Neural cell (in vitro differentiated cells): ENCODE data around the gene MTHFD1. TPM values are rescaled to one million over a fixed set of nuclear protein-coding genes. Genes with fewer than 3 reads are reported as not detected.

ENCODE experiments used
- H2AFZ ChIP-seq: fragments of 200-600, 300-800 bp; sonication (generic), shearing (Covaris generic); 2 replicates; pipeline ENCODE4 v1.6.0; 2014; ENCODE audit warnings: low read depth, mild to moderate bottlenecking, antibody characterized with exemption, low read length, moderate library complexity
- H3F3A ChIP-seq: fragments of 200-600 bp; shearing (Covaris generic); 2 replicates; pipeline ENCODE4 v1.6.1; 2016; ENCODE audit warnings: mild to moderate bottlenecking, moderate library complexity, mixed read lengths, antibody characterized with exemption, low read length; ENCODE audit not compliant: insufficient read depth, poor library complexity, severe bottlenecking
- H3K27ac ChIP-seq: fragments of 200-600, 300-800 bp; sonication (generic), shearing (Covaris generic); 2 replicates; pipeline ENCODE4 v1.5.1; 2014; ENCODE audit warnings: mild to moderate bottlenecking, low read length, moderate library complexity
- H3K27me3 ChIP-seq: fragments of 300-800, 200-600 bp; sonication (generic), shearing (Covaris generic); 2 replicates; pipeline ENCODE4 v1.6.0; 2014; ENCODE audit warnings: mild to moderate bottlenecking, low read depth, low read length, moderate library complexity; ENCODE audit not compliant: insufficient read depth
- H3K36me3 ChIP-seq: fragments of 300-800, 200-600 bp; sonication (generic), shearing (Covaris generic); 2 replicates; pipeline ENCODE4 v1.5.1; 2014; ENCODE audit warnings: mild to moderate bottlenecking, antibody characterized with exemption, low read length, moderate library complexity; ENCODE audit not compliant: insufficient read depth
- H3K4me2 ChIP-seq: fragments of 300-800, 200-600 bp; sonication (generic), shearing (Covaris generic); 2 replicates; pipeline ENCODE4 v1.6.0; 2014; ENCODE audit warnings: mild to moderate bottlenecking, low read length
- H3K4me3 ChIP-seq: fragments of 300-800, 200-600 bp; sonication (generic), shearing (Covaris generic); 2 replicates; pipeline ENCODE4 v1.5.1; 2014; ENCODE audit warnings: mild to moderate bottlenecking, low read length, moderate library complexity
- H3K79me2 ChIP-seq: fragments of 200-600 bp; shearing (Covaris generic); replicated peaks from 2 replicates; pipeline ENCODE4 v1.6.0; 2014; ENCODE audit warnings: mild to moderate bottlenecking, low read length, moderate library complexity; ENCODE audit not compliant: insufficient read depth
- H3K9ac ChIP-seq: fragments of 300-800, 200-600 bp; sonication (generic), shearing (Covaris generic); 2 replicates; pipeline ENCODE4 v1.6.1; 2016; ENCODE audit warnings: mild to moderate bottlenecking, low read length, mixed read lengths
- H3K9me2 ChIP-seq: fragments of 200-600 bp; shearing (Covaris generic); 2 replicates; pipeline ENCODE4 v1.6.1; 2016; ENCODE audit warnings: mild to moderate bottlenecking, low read length, mixed read lengths; ENCODE audit not compliant: insufficient read depth
- H3K9me3 ChIP-seq: fragments of 200-600, 300-800 bp; sonication (generic), shearing (Covaris generic); 2 replicates; pipeline ENCODE4 v1.6.1; 2016; ENCODE audit warnings: mild to moderate bottlenecking, mixed run types, low read length, moderate library complexity, mixed read lengths
- H4K20me1 ChIP-seq: fragments of 200-600 bp; shearing (Covaris generic); 2 replicates; pipeline ENCODE4 v1.6.1; 2016; ENCODE audit warnings: mild to moderate bottlenecking, mixed run types; ENCODE audit not compliant: insufficient read depth
- EP300 ChIP-seq: fragments of 450-650 bp; conservative IDR thresholded peaks from 2 replicates; pipeline ENCODE4 v1.6.1; 2014; ENCODE audit warnings: antibody characterized with exemption, mild to moderate bottlenecking, moderate library complexity; ENCODE audit not compliant: poor library complexity, severe bottlenecking
- EZH2 ChIP-seq: fragments of 200-600, 300-800 bp; shearing (Covaris generic), sonication (generic); IDR thresholded peaks from 2 replicates; pipeline ENCODE4 v1.6.1; 2014; ENCODE audit warnings: antibody characterized with exemption, low read length, borderline replicate concordance, mild to moderate bottlenecking; ENCODE audit not compliant: insufficient read depth, poor library complexity, severe bottlenecking
- MXI1 ChIP-seq: fragments of 450-650 bp; conservative IDR thresholded peaks from 2 replicates; pipeline ENCODE4 v1.6.1; 2014; ENCODE audit warnings: antibody characterized with exemption, mild to moderate bottlenecking; ENCODE audit not compliant: poor library complexity, severe bottlenecking
- POLR2AphosphoS5 ChIP-seq: IDR thresholded peaks from 2 replicates; pipeline ENCODE4 v1.6.1; 2012
- RAD21 ChIP-seq: fragments of 450-650 bp; conservative IDR thresholded peaks from 2 replicates; pipeline ENCODE4 v1.6.1; 2014; ENCODE audit warnings: antibody characterized with exemption, mild to moderate bottlenecking, moderate library complexity
- SMC3 ChIP-seq: fragments of 450-650 bp; conservative IDR thresholded peaks from 2 replicates; pipeline ENCODE4 v1.6.1; 2014; ENCODE audit warnings: antibody characterized with exemption, mild to moderate bottlenecking, moderate library complexity; ENCODE audit not compliant: poor library complexity
- TAF1 ChIP-seq: IDR thresholded peaks from 2 replicates; pipeline ENCODE4 v1.6.1; 2012; ENCODE audit warnings: low read depth
- polyA plus RNA-seq: library from polyadenylated mRNA; depleted of rRNA; stranded (reverse); fragments of >200 nt; gene quantifications from 2 replicates; pipeline ENCODE4 v1.2.3, GENCODE V29; 2014
- TF ChIP-seq, protein P1 (sequence below): IDR thresholded peaks from 2 replicates; pipeline ENCODE4 v1.6.1; 2012; ENCODE audit warnings: borderline replicate concordance
- TF ChIP-seq, protein P2 (sequence below): fragments of 450-650 bp; IDR thresholded peaks from 2 replicates; pipeline ENCODE4 v1.5.1; 2014; ENCODE audit warnings: antibody characterized with exemption, mild to moderate bottlenecking, moderate library complexity; ENCODE audit not compliant: poor library complexity, severe bottlenecking

Gene MTHFD1
- polyA plus RNA-seq, 1 donor from 2014 or later = 5.4 TPM

DNA sequence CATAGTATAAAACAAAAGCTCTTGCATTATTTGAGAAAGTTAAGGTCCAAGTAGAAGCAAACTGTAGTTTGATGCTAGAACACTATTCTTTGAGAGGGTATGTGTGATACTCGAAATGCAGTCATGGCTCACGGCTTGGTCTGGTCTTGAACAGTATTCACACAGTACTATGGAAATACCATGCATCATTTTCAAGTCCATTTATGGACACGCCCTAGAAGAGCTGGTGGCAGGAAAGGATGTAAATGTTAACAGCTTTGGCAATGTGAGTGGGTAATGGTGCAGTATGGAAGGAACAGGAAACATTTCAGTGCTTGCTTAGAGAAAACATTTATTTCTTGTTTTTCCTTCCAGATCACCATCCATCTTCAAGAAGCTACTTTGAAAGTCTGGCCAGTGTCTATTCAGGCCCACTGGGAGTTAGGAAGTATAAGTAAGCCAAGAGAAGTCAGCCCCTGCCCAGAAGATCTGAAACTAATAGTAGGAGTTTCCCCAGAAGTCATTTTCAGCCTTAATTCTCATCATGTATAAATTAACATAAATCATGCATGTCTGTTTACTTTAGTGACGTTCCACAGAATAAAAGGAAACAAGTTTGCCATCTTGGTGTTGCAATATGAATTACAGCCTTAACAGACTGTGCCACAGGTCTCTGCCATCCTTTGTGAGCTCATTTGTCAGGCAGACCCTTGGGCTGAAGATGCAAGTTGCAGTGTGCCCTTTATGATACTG lies 71.4 kb downstream of the MTHFD1 start:
- H3F3A ChIP-seq = no peaks in the 10 kb centered on the region
- no peaks in the 10 kb centered on the region for H3K9me3 ChIP-seq
- H3K9me2 ChIP-seq = no peaks in the 10 kb centered on the region
- no peak overlapping the region for H3K9ac ChIP-seq
- no peak overlapping the region for H2AFZ ChIP-seq
- TF ChIP-seq, protein P1, sequence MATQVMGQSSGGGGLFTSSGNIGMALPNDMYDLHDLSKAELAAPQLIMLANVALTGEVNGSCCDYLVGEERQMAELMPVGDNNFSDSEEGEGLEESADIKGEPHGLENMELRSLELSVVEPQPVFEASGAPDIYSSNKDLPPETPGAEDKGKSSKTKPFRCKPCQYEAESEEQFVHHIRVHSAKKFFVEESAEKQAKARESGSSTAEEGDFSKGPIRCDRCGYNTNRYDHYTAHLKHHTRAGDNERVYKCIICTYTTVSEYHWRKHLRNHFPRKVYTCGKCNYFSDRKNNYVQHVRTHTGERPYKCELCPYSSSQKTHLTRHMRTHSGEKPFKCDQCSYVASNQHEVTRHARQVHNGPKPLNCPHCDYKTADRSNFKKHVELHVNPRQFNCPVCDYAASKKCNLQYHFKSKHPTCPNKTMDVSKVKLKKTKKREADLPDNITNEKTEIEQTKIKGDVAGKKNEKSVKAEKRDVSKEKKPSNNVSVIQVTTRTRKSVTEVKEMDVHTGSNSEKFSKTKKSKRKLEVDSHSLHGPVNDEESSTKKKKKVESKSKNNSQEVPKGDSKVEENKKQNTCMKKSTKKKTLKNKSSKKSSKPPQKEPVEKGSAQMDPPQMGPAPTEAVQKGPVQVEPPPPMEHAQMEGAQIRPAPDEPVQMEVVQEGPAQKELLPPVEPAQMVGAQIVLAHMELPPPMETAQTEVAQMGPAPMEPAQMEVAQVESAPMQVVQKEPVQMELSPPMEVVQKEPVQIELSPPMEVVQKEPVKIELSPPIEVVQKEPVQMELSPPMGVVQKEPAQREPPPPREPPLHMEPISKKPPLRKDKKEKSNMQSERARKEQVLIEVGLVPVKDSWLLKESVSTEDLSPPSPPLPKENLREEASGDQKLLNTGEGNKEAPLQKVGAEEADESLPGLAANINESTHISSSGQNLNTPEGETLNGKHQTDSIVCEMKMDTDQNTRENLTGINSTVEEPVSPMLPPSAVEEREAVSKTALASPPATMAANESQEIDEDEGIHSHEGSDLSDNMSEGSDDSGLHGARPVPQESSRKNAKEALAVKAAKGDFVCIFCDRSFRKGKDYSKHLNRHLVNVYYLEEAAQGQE = no peak
- TF ChIP-seq EP300 (no peak), RAD21 (no peak), EZH2 (no peak)
- H3K79me2 ChIP-seq = no peaks in the 10 kb centered on the region
- H3K4me2 ChIP-seq = no peak overlapping the region
- H3K4me3 ChIP-seq = no peak overlapping the region
- H3K27me3 ChIP-seq = no peaks in the 10 kb centered on the region
- no peaks in the 10 kb centered on the region for H4K20me1 ChIP-seq
- no peak overlapping the region for H3K27ac ChIP-seq
- H3K36me3 ChIP-seq = no peaks in the 10 kb centered on the region

DNA sequence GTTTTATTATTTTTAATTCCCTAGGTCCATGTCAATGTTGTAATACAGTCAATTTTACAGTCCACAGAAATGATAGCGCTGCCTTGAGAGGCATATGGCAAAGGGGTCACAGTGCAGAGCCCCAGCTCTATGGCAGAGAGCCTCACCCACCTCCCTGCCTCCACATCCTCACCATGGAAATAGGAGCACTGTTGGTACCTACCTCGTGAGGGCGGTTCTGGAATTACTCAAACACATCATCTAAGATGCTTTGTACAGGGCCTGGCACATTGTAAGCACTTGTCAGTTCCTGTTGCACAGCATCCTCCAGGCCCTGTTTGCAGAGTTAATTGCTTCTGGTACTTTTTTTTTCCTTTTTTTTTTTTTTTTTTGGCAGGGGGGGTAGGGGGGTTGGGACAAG lies 73.1 kb downstream of the MTHFD1 start:
- Histone ChIP-seq H3K9ac (no peak overlapping the region), H3K27me3 (no peaks in the 10 kb centered on the region), H4K20me1 (no peaks in the 10 kb centered on the region), H3K9me2 (no peaks in the 10 kb centered on the region), H3K79me2 (no peaks in the 10 kb centered on the region), H3K4me2 (no peak overlapping the region), H3K27ac (no peak overlapping the region), H2AFZ (no peak overlapping the region), H3K9me3 (no peaks in the 10 kb centered on the region), H3K4me3 (no peak overlapping the region), H3K36me3 (no peaks in the 10 kb centered on the region), H3F3A (no peaks in the 10 kb centered on the region)
- TF ChIP-seq EZH2 (no peak), RAD21 (no peak), EP300 (no peak), POLR2AphosphoS5 (no peak), TAF1 (no peak), MXI1 (no peak), SMC3 (no peak)
- TF ChIP-seq, protein P2, sequence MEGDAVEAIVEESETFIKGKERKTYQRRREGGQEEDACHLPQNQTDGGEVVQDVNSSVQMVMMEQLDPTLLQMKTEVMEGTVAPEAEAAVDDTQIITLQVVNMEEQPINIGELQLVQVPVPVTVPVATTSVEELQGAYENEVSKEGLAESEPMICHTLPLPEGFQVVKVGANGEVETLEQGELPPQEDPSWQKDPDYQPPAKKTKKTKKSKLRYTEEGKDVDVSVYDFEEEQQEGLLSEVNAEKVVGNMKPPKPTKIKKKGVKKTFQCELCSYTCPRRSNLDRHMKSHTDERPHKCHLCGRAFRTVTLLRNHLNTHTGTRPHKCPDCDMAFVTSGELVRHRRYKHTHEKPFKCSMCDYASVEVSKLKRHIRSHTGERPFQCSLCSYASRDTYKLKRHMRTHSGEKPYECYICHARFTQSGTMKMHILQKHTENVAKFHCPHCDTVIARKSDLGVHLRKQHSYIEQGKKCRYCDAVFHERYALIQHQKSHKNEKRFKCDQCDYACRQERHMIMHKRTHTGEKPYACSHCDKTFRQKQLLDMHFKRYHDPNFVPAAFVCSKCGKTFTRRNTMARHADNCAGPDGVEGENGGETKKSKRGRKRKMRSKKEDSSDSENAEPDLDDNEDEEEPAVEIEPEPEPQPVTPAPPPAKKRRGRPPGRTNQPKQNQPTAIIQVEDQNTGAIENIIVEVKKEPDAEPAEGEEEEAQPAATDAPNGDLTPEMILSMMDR = no peak
- TF ChIP-seq, protein P1 = no peak
